Endothelial cell of umbilical vein (primary cell): ENCODE measurements around the gene DIP2C. TPM values are rescaled to one million over a fixed set of nuclear protein-coding genes. Genes with fewer than 3 reads are reported as not detected.

Experiments
- BruUV-seq: library from RNA; stranded (reverse); fragments of 400-500 nt; replicated peaks from 2 replicates; lab custom pipeline; 2021; lab: Mats Ljungman, UMichigan
- CTCF ChIA-PET: fragments of 300-600, 350-600 bp; sonication (Branson Sonifier 250); formaldehyde crosslinking; loops from one replicate; lab custom pipeline; 2021; ENCODE audit warnings: antibody characterized with exemption, inconsistent platforms; lab: Charles Lee
- POLR2A ChIA-PET: fragments of 300-600, 350-600 bp; sonication (Branson Sonifier 250); formaldehyde crosslinking; loops from one replicate; lab custom pipeline; 2021; ENCODE audit warnings: antibody characterized with exemption, inconsistent platforms; lab: Charles Lee
- DNase-seq: peaks from one replicate; pipeline ENCODE4 v3.0.0-alpha.2; 2011; ENCODE audit warnings: low read depth, low spot score
- FAIRE-seq: peaks from 2 replicates; lab custom pipeline; 2011; peaks lifted over from hg19 to GRCh38; lab: Jason Lieb, UNC
- H2AFZ ChIP-seq: 2 replicates; pipeline ENCODE4 v1.6.0; 2012; ENCODE audit warnings: low read depth, low read length, control low read depth, inconsistent platforms
- H3K27ac ChIP-seq: 2 replicates; pipeline ENCODE4 v1.5.1; 2011; ENCODE audit warnings: low read depth, mild to moderate bottlenecking, control low read depth, low read length, moderate library complexity; ENCODE audit not compliant: insufficient read depth
- H3K27me3 ChIP-seq, 2 experiments: 2 replicates each; pipeline versions ENCODE4 v1.6.0 to v1.6.1; 2011; ENCODE audit warnings: low read length in 2 of 2, mixed read lengths in 1 of 2; ENCODE audit not compliant: control insufficient read depth in 2 of 2, insufficient read depth in 2 of 2
- H3K36me3 ChIP-seq, 2 experiments: 2 replicates in 1 of 2; 3 replicates in 1 of 2; pipeline ENCODE4 v1.5.1; 2011; ENCODE audit warnings: low read length in 2 of 2, mild to moderate bottlenecking in 1 of 2, moderate library complexity in 1 of 2; ENCODE audit not compliant: control insufficient read depth in 2 of 2, insufficient read depth in 2 of 2; ENCODE audit errors: extremely low read depth in 1 of 2
- H3K4me1 ChIP-seq: 3 replicates; pipeline ENCODE4 v1.5.1; 2011; ENCODE audit warnings: mild to moderate bottlenecking, low read length; ENCODE audit not compliant: control insufficient read depth, insufficient read depth; ENCODE audit errors: extremely low read depth
- H3K4me2 ChIP-seq: 2 replicates; pipeline ENCODE4 v1.6.1; 2011; ENCODE audit warnings: low read length, control low read depth, mixed read lengths; ENCODE audit not compliant: insufficient read depth
- H3K4me3 ChIP-seq, 3 experiments: fragments of 200-600 bp in 1 of 3; sonication (generic), shearing (Covaris generic) in 1 of 3; replicated peaks in 1 of 3; 2 replicates each; pipeline ENCODE4 v1.5.1; 2011 to 2016; ENCODE audit warnings: control low read depth in 3 of 3, low read length in 3 of 3, mild to moderate bottlenecking in 2 of 3, inconsistent platforms in 1 of 3, low read depth in 1 of 3, moderate library complexity in 1 of 3; ENCODE audit not compliant: insufficient read depth in 1 of 3
- H3K79me2 ChIP-seq: 2 replicates; pipeline ENCODE4 v1.6.0; 2012; ENCODE audit warnings: low read length, inconsistent platforms; ENCODE audit not compliant: control insufficient read depth, insufficient read depth
- H3K9ac ChIP-seq: replicated peaks from 2 replicates; pipeline ENCODE3; 2011; ENCODE audit warnings: low read length, control low read depth; ENCODE audit not compliant: insufficient read depth; ENCODE audit errors: extremely low read depth
- H3K9me1 ChIP-seq: replicated peaks from 3 replicates; pipeline ENCODE4 v1.6.0; 2011; ENCODE audit warnings: mild to moderate bottlenecking, low read length; ENCODE audit not compliant: control insufficient read depth, insufficient read depth; ENCODE audit errors: extremely low read depth
- H3K9me3 ChIP-seq: replicated peaks from 2 replicates; pipeline ENCODE4 v1.5.1; 2012; ENCODE audit warnings: low read length, inconsistent platforms; ENCODE audit not compliant: control insufficient read depth, insufficient read depth
- H4K20me1 ChIP-seq: replicated peaks from 2 replicates; pipeline ENCODE3; 2011; ENCODE audit warnings: mild to moderate bottlenecking, low read length; ENCODE audit not compliant: control insufficient read depth, insufficient read depth; ENCODE audit errors: extremely low read depth
- EZH2 ChIP-seq: IDR thresholded peaks from 2 replicates; pipeline ENCODE4 v1.6.1; 2012; ENCODE audit warnings: borderline replicate concordance, low read depth, mild to moderate bottlenecking, moderate library complexity, low read length, inconsistent platforms; ENCODE audit not compliant: severe bottlenecking
- GATA2 ChIP-seq: IDR thresholded peaks from 2 replicates; pipeline ENCODE4 v1.7.0; 2011; ENCODE audit warnings: low read depth, mild to moderate bottlenecking, moderate library complexity, mixed read lengths, low read length; ENCODE audit not compliant: insufficient read length, insufficient read depth
- JUN ChIP-seq: IDR thresholded peaks from 2 replicates; pipeline ENCODE4 v1.6.1; 2011; ENCODE audit warnings: borderline replicate concordance, low read depth; ENCODE audit not compliant: insufficient read length, insufficient read depth
- MYC ChIP-seq: IDR thresholded peaks from one replicate; pipeline ENCODE4 v1.6.1; 2011; ENCODE audit warnings: mild to moderate bottlenecking, low read depth, low read length
- POLR2A ChIP-seq: IDR thresholded peaks from 2 replicates; pipeline ENCODE4 v1.6.1; 2012; ENCODE audit warnings: low read depth, mild to moderate bottlenecking, control low read depth, low read length
- POLR2AphosphoS5 ChIP-seq: IDR thresholded peaks from 2 replicates; pipeline ENCODE4 v1.6.1; 2012; ENCODE audit warnings: low read depth, mild to moderate bottlenecking, control low read depth, low read length, moderate library complexity; ENCODE audit not compliant: insufficient read depth
- dilution Hi-C: fragments of 300-500 bp; cut with MboI; formaldehyde crosslinking; loops from one replicate; pipeline ENCODE4 v1.15.0; 2019; ENCODE audit warnings: low sequenced_read_pairs; ENCODE audit not compliant: extremely low pct_ligation_motif_present
- intact Hi-C: fragments of 100-400 bp; cut with micrococcal nuclease; formaldehyde crosslinking; loops from one replicate; pipeline ENCODE4 v1.10.0; 2022
- polyA plus RNA-seq, 4 experiments: library from polyadenylated mRNA; depleted of rRNA in 3 of 4; stranded (reverse) in 3 of 4; unstranded in 1 of 4; fragments of >200 nt; gene quantifications; 2 replicates each; pipeline versions ENCODE4 v1.2.1 to v1.2.3, GENCODE V29; 2011 to 2012; ENCODE audit warnings: missing spikeins in 1 of 4
- total RNA-seq: library from RNA; stranded (reverse); gene quantifications from 2 replicates; pipeline ENCODE4 v1.2.3, GENCODE V29; 2021
- TF ChIP-seq, protein P1 (sequence below), 2 donors: IDR thresholded peaks; 1 replicate in 1 of 2; 2 replicates in 1 of 2; pipeline ENCODE4 v1.5.1; 2011; ENCODE audit warnings: low read length in 2 of 2, mild to moderate bottlenecking in 2 of 2, moderate library complexity in 2 of 2, control low read depth in 1 of 2, inconsistent platforms in 1 of 2, low read depth in 1 of 2; ENCODE audit not compliant: insufficient read depth in 1 of 2; ENCODE audit errors: extremely low read depth in 1 of 2
- TF ChIP-seq, protein P2 (sequence below): IDR thresholded peaks from 2 replicates; pipeline ENCODE4 v1.6.1; 2011; ENCODE audit not compliant: insufficient read depth, insufficient read length

DIP2C gene
- total and polyA plus RNA-seq, 2 donors (not counting 3 experiments of a cell fraction or from before 2014, with no cell fraction given) = 3.6 to 10.7 TPM

DNA sequence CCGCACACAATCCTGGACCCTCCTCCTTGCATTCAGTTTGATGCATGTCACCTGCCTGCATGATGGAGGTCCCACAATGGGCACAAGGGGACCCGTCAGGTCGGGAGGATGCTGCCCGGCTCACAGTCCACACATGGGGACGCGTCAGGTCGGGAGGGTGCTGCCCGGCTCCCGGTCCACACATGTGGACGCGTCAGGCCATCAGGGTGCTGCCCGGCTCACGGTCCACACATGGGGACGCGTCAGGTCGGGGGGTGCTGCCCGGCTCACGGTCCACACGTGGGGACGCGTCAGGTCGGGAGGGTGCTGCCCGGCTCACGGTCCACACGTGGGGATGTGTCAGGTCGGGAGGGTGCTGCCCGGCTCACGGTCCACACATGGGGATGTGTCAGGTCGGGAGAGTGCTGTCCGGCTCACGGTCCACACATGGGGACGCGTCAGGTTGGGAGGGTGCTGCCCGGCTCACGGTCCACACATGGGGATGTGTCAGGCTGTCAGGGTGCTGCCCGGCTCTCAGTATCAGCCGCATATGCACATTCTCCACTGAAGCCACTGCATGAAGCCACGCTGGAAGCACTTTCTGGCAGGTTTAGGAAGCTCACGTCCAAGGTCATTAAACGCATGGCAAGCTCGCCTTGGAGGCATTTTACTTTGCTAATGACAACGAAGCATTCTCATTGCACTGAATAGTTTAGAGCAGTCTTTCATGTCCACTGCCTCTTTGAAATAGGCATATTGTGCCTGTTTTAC is 50.3 kb downstream of the DIP2C start:
- dilution Hi-C loops (no loop called here), intact Hi-C loops (no loop called here)
- TF ChIP-seq JUN (no peak), EZH2 (no peak), MYC (no peak), POLR2AphosphoS5 (no peak), GATA2 (no peak), POLR2A (no peak)
- TF ChIP-seq, protein P1, sequence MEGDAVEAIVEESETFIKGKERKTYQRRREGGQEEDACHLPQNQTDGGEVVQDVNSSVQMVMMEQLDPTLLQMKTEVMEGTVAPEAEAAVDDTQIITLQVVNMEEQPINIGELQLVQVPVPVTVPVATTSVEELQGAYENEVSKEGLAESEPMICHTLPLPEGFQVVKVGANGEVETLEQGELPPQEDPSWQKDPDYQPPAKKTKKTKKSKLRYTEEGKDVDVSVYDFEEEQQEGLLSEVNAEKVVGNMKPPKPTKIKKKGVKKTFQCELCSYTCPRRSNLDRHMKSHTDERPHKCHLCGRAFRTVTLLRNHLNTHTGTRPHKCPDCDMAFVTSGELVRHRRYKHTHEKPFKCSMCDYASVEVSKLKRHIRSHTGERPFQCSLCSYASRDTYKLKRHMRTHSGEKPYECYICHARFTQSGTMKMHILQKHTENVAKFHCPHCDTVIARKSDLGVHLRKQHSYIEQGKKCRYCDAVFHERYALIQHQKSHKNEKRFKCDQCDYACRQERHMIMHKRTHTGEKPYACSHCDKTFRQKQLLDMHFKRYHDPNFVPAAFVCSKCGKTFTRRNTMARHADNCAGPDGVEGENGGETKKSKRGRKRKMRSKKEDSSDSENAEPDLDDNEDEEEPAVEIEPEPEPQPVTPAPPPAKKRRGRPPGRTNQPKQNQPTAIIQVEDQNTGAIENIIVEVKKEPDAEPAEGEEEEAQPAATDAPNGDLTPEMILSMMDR (IDR thresholded peaks at IDR 0.05; ENCODE audit: extremely low read depth in 1 of 2, insufficient read depth in 1 of 2, low read depth in 1 of 2, low read length in 2 of 2) = no peak
- TF ChIP-seq, protein P2, sequence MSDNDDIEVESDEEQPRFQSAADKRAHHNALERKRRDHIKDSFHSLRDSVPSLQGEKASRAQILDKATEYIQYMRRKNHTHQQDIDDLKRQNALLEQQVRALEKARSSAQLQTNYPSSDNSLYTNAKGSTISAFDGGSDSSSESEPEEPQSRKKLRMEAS = no peak
- H3K4me3 ChIP-seq = no peak overlapping the region
- no peaks in the 10 kb centered on the region for H3K79me2 ChIP-seq
- H3K9ac ChIP-seq = no peak overlapping the region
- DNase-seq (no peak), FAIRE-seq (no peak)
- H3K27ac ChIP-seq = no peak overlapping the region
- no peak overlapping the region for H2AFZ ChIP-seq
- H3K4me2 ChIP-seq = no peak overlapping the region
- H3K9me1 ChIP-seq = no peaks in the 10 kb centered on the region
- ChIA-PET POLR2A (no interaction called here), CTCF (no interaction called here)
- H4K20me1 ChIP-seq = no peaks in the 10 kb centered on the region
- no peaks in the 10 kb centered on the region for H3K4me1 ChIP-seq
- H3K36me3 ChIP-seq = no peaks in the 10 kb centered on the region
- no TSS peak for BruUV-seq
- no peaks in the 10 kb centered on the region for H3K9me3 ChIP-seq
- no peaks in the 10 kb centered on the region for H3K27me3 ChIP-seq
